HL-60 (cell line): ENCODE data around the gene NOS3.
A peak's percentile ranks its signal among the peaks of the same experiment; 100 is the strongest.

Experiments
- DNase-seq, 2 experiments: peaks; one replicate each; pipeline ENCODE4 v3.0.0-alpha.2; 2010 to 2020; ENCODE audit warnings: low read depth in 1 of 2, low spot score in 1 of 2
- H3K27ac ChIP-seq: fragments of 250-450 bp; sonication (Bioruptor Pico); replicated peaks from 2 replicates; pipeline ENCODE4 v1.5.1; 2020; ENCODE audit warnings: mild to moderate bottlenecking, moderate library complexity
- H3K27me3 ChIP-seq: fragments of 250-450 bp; sonication (Bioruptor Pico); 2 replicates; pipeline ENCODE4 v1.5.1; 2021; ENCODE audit warnings: mild to moderate bottlenecking, moderate library complexity; ENCODE audit not compliant: insufficient read depth, poor library complexity, severe bottlenecking
- H3K4me3 ChIP-seq: replicated peaks from 2 replicates; pipeline ENCODE4 v1.5.1; 2011; ENCODE audit warnings: mild to moderate bottlenecking, control low read depth, low read length; ENCODE audit not compliant: insufficient read depth
- GABPA ChIP-seq: IDR thresholded peaks from 2 replicates; pipeline ENCODE4 v1.6.1; 2012; ENCODE audit warnings: low read depth
- POLR2AphosphoS5 ChIP-seq: IDR thresholded peaks from 2 replicates; pipeline ENCODE4 v1.6.1; 2012; ENCODE audit warnings: low read depth
- REST ChIP-seq: IDR thresholded peaks from 2 replicates; pipeline ENCODE4 v1.6.1; 2012; ENCODE audit warnings: low read depth; ENCODE audit not compliant: insufficient replicate concordance
- SPI1 ChIP-seq: IDR thresholded peaks from 2 replicates; pipeline ENCODE4 v1.6.1; 2012; ENCODE audit warnings: low read depth, mild to moderate bottlenecking, borderline replicate concordance
- TF ChIP-seq, protein P1 (sequence below): IDR thresholded peaks from one replicate; pipeline ENCODE4 v1.5.1; 2011; ENCODE audit warnings: low read length, control low read depth, inconsistent platforms; ENCODE audit not compliant: insufficient read depth

The NOS3 gene

DNA sequence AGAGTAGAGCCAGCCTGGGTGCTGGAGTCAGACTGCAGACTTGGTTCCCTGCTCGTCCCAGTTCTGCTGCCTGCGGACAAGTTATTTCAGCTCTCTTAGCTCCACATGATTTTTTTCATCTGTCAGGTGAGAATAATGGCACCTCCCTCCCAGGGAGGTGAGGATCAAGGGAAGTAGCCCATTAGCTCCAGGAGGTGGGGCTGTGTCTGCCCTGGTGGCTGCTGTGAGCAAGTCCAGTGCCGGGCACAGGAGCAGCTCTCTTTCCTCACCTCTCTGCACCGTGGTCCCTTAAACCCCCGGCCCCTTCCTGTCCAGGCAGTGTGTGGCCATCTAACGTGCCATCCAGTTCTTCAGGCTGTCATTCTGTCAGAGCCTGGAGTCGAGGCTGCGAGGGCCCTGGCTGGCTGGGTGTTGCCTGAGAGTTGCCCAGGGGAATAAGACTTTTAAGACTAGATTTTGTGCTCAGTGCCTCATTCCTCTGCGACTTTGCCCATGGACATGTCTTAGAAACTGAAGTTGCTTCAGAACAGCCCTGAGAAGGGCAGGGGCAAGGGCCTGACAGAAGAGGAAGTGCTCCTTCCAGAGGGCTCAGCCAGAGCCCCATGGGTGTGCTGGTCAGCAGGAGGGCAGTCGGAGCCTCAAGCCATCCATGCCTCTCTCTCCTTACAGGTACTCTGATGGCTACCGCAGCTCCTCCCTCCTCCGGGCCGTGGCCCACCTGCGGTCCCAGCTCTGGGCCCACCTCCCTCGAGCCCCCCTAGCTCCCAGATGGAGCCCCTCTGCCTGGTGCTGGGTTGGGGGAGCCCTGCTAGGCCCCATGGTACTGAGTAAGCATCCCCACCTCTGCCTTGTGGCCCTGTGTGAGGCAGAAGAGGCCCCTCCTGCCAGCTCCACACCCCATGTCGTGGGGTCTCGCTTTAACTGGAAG lies 42.4 kb downstream of the NOS3 start:
- Histone ChIP-seq H3K27me3 (no peaks in the 10 kb centered on the region), H3K27ac (no peak overlapping the region), H3K4me3 (no peak overlapping the region)
- DNase-seq, result no peak
- TF ChIP-seq SPI1 (peak; percentile 54; the same call in 1 of the 2 replicates), REST (no peak)

DNA sequence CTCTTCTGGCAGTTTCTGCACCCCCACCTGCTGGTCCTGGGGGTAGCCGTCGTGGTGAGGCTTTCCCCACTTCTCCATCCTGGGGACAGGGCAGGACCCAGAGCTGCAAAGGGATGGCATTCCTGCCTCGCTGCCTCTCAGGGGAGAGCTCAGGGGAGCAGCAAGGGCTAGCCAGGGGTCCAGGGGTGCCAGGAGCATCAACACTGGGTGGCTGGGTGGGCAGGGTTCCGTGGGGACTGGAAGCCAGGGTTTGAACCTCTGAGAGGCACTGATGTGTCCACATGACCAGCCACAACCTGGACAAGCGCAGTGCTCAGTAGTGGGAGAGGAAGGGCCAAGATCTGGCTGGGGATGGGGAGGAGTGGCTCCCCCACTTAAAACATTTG lies 43.0 kb downstream of the NOS3 start:
- TF ChIP-seq, protein P1, sequence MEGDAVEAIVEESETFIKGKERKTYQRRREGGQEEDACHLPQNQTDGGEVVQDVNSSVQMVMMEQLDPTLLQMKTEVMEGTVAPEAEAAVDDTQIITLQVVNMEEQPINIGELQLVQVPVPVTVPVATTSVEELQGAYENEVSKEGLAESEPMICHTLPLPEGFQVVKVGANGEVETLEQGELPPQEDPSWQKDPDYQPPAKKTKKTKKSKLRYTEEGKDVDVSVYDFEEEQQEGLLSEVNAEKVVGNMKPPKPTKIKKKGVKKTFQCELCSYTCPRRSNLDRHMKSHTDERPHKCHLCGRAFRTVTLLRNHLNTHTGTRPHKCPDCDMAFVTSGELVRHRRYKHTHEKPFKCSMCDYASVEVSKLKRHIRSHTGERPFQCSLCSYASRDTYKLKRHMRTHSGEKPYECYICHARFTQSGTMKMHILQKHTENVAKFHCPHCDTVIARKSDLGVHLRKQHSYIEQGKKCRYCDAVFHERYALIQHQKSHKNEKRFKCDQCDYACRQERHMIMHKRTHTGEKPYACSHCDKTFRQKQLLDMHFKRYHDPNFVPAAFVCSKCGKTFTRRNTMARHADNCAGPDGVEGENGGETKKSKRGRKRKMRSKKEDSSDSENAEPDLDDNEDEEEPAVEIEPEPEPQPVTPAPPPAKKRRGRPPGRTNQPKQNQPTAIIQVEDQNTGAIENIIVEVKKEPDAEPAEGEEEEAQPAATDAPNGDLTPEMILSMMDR, result no peak
- TF ChIP-seq REST, result no peak
- TF ChIP-seq POLR2AphosphoS5, result no peak
- no peak for TF ChIP-seq GABPA
- no peak for TF ChIP-seq SPI1
- no peak overlapping the region for H3K4me3 ChIP-seq
- DNase-seq, result no peak
- H3K27me3 ChIP-seq, result no peaks in the 10 kb centered on the region
- H3K27ac ChIP-seq, result no peak overlapping the region

DNA sequence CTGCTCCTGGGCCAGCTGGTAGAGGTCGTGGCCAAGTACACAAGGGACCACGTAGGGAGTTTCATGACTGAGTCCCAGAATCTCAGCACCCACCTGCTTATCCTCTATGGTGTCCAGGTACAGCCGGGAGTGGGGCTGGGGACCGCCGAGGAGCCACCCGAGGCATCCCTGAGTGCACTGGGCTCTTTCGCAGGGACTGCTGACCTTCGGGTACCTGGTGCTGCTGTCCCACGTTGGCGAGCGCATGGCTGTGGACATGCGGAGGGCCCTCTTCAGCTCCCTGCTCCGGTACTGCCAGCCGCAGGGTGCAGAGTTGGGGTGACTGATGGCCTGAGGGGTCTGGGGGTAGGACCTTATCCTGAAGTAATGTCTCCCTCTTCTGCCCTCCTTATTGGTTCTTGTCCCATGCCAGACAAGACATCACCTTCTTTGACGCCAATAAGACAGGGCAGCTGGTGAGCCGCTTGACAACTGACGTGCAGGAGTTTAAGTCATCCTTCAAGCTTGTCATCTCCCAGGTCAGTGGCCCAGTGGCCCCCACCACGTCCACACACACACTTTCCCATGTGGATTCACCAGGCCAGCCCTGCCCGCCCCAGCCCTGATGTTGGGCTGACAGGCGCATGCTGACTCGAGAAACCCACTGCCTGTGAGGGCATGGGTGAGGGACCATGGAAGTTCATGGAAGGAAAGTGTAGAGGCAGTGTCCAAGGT lies 43.7 kb downstream of the NOS3 start:
- Histone ChIP-seq H3K27me3 (no peaks in the 10 kb centered on the region), H3K27ac (no peak overlapping the region), H3K4me3 (no peak overlapping the region)
- TF ChIP-seq, protein P1, result no peak
- no peak for TF ChIP-seq GABPA
- no peak for TF ChIP-seq REST
- TF ChIP-seq SPI1, result no peak
- TF ChIP-seq POLR2AphosphoS5, result no peak
- no peak for DNase-seq
